Natural killer cell (primary cell): ENCODE results near the gene FIG4. TPM values are rescaled to one million over a fixed set of nuclear protein-coding genes. Genes with fewer than 3 reads are reported as not detected.

Experiments
- ATAC-seq, 3 donors: fragments of 150-1000 bp in 2 of 3; fragments of 200-7000 bp in 1 of 3; cut with Tn5 transposase; 1 replicate in 1 of 3; 2 replicates in 2 of 3; pipeline ENCODE4 v1.10.0; 2021; ENCODE audit warnings: mild to moderate bottlenecking in 2 of 3, moderate library complexity in 2 of 3
- DNase-seq, 2 donors: peaks; one replicate each; pipeline versions ENCODE4 v3.0.0 to v3.0.0-alpha.2; 2013 to 2021; ENCODE audit warnings: mixed read lengths in 1 of 2
- H3K27ac ChIP-seq: one replicate; pipeline ENCODE4 v1.5.1; 2013; ENCODE audit warnings: mild to moderate bottlenecking, low read length
- H3K27me3 ChIP-seq: one replicate; pipeline ENCODE4 v1.6.1; 2013; ENCODE audit warnings: low read length; ENCODE audit not compliant: control insufficient read depth, insufficient read depth
- H3K36me3 ChIP-seq: one replicate; pipeline ENCODE4 v1.6.1; 2013; ENCODE audit warnings: low read length; ENCODE audit not compliant: control insufficient read depth, insufficient read depth
- H3K4me1 ChIP-seq: one replicate; pipeline ENCODE4 v1.6.1; 2013; ENCODE audit warnings: low read length; ENCODE audit not compliant: control insufficient read depth, insufficient read depth
- H3K4me3 ChIP-seq: one replicate; pipeline ENCODE4 v1.5.1; 2013; ENCODE audit warnings: low read length
- H3K9me3 ChIP-seq: one replicate; pipeline ENCODE4 v1.6.1; 2013; ENCODE audit warnings: low read length; ENCODE audit not compliant: control insufficient read depth, insufficient read depth
- H3K27ac Mint-ChIP-seq, 2 donors: one replicate each; pipeline ENCODE4 v1.8.0; 2022; ENCODE audit warnings: mild to moderate bottlenecking in 2 of 2, mixed read lengths in 2 of 2, moderate library complexity in 1 of 2
- H3K27me3 Mint-ChIP-seq, 2 donors: one replicate each; pipeline ENCODE4 v1.8.0; 2022; ENCODE audit warnings: low read depth in 2 of 2, mixed read lengths in 2 of 2
- H3K36me3 Mint-ChIP-seq: one replicate; pipeline ENCODE4 v1.8.0; 2022; ENCODE audit warnings: mixed read lengths
- H3K4me1 Mint-ChIP-seq, 2 donors: one replicate each; pipeline ENCODE4 v1.8.0; 2022; ENCODE audit warnings: mixed read lengths in 2 of 2
- H3K4me3 Mint-ChIP-seq: one replicate; pipeline ENCODE4 v1.8.0; 2022; ENCODE audit warnings: mild to moderate bottlenecking, moderate library complexity, mixed read lengths
- H3K9me3 Mint-ChIP-seq, 2 donors: one replicate each; pipeline ENCODE4 v1.8.0; 2022; ENCODE audit warnings: mixed read lengths in 2 of 2
- CTCF ChIP-seq: fragments of 200-600 bp; IDR thresholded peaks from one replicate; pipeline ENCODE4 v1.8.0; 2022; ENCODE audit warnings: antibody characterized with exemption
- WGBS: methylation state at CpG from one replicate; pipeline ENCODE4 v1.1.7; 2013; ENCODE audit warnings: missing lambda C conversion rate; ENCODE audit not compliant: insufficient coverage; 5-methylcytosine and 5-hydroxymethylcytosine counted together
- intact Hi-C: fragments of 100-400 bp; cut with micrococcal nuclease; formaldehyde crosslinking; loops from one replicate; pipeline ENCODE4 v1.14.2; 2022
- total RNA-seq, 4 donors: library from RNA; stranded (reverse); fragments of 120-200 nt in 1 of 4; gene quantifications; one replicate each; pipeline versions ENCODE4 v1.2.3 to v1.2.4, GENCODE V29; 2013 to 2022

The FIG4 gene
- total RNA-seq, 3 donors from 2014 or later (not counting 1 experiment from before 2014, with no cell fraction given): 15.7 to 38.5 (median 20.7) TPM

DNA sequence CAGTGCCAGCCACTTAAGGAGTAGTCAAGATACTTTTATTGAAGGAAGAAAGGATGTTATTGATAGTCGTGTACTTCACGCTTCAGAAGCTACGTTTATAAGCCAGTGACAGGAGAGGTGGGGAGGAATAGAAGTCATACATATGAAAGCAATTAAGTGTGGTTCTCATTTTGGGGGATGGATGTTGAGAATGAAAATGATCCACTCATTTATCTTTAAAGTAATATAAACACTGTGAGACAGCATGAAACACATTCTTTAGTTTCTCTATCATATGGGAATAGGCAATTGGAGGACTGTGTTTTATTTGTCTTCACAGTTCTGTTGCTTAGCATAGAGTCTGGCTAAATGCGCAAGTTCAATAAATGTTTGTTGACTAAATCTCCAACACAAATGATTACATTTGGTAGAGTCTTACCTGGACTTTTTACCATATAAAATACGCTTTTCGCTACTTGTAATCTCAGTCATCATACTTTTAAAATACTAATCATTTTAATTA, 35.3 kb upstream of the FIG4 start:
- ATAC-seq: no peak
- no peaks in the 10 kb centered on the region for H3K9me3 Mint-ChIP-seq
- H3K27me3 Mint-ChIP-seq: no peaks in the 10 kb centered on the region
- H3K36me3 Mint-ChIP-seq: no peaks in the 10 kb centered on the region
- no peak for TF ChIP-seq CTCF
- H3K27ac ChIP-seq: no peak overlapping the region
- H3K4me1 ChIP-seq: no peaks in the 10 kb centered on the region
- intact Hi-C loops: no loop called here
- no peak for DNase-seq
- 93% methylated on average over 4 of the region's 6 CpGs for WGBS
- no peak overlapping the region for H3K4me3 ChIP-seq
- no peak overlapping the region for H3K27ac Mint-ChIP-seq
- no peaks in the 10 kb centered on the region for H3K9me3 ChIP-seq
- H3K27me3 ChIP-seq: no peaks in the 10 kb centered on the region
- H3K4me1 Mint-ChIP-seq: no peaks in the 10 kb centered on the region
- H3K4me3 Mint-ChIP-seq: no peak overlapping the region
- H3K36me3 ChIP-seq: peaks cover 3% of the 10 kb centered on the region

DNA sequence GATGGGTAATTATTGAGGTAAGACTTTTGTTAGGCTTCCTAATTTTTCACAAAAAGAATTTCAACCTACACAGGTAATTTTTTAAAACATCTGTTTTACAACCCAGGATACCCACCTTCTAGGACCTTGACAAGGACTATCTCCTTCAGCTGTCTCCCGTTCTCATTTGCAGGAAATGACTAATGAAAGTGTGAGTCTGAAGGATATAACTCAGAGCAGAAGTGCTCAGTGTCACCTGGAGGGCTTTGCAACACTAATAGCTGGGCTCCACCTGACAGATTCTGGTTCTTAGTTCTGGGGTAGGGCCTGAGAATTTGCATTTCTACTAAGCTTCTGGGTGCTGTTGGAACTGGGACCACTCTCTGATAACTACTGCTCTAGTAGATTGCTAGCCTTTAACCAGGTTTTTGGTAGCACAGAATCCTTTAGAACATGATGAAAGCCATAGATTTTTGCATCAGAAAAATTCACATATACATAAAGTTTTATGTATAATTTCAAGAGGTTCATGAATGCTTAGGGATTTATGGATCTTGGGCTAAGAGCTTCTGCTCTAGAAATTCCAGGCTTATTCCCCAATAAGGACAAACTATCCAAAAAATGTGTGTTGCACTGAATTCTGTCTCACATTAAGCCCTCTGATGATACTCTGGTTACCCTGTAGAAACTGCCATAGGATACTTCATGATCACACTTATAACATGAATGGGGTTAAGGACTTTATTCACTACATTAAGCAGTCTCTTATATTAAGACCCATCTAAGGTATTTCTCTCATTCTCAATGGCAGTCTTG, 30.4 kb upstream of the FIG4 start:
- no peaks in the 10 kb centered on the region for H3K36me3 Mint-ChIP-seq
- intact Hi-C loops: no loop called here
- H3K9me3 ChIP-seq: no peaks in the 10 kb centered on the region

GRCh38 chr6:109662192-109662591, 28.9 kb upstream of the FIG4 start:
- Mint-ChIP-seq H3K27me3 (no peaks in the 10 kb centered on the region), H3K36me3 (no peaks in the 10 kb centered on the region), H3K27ac (no peak overlapping the region), H3K4me1 (no peaks in the 10 kb centered on the region), H3K4me3 (no peak overlapping the region), H3K9me3 (no peaks in the 10 kb centered on the region)
- intact Hi-C loops: no loop called here
- Histone ChIP-seq H3K27ac (no peak overlapping the region), H3K9me3 (no peaks in the 10 kb centered on the region), H3K4me3 (no peak overlapping the region), H3K36me3 (peaks cover 3% of the 10 kb centered on the region), H3K4me1 (no peaks in the 10 kb centered on the region), H3K27me3 (no peaks in the 10 kb centered on the region)
- DNase-seq: no peak
- ATAC-seq: no peak
- 91% methylated on average over 2 of the region's 2 CpGs for WGBS
- no peak for TF ChIP-seq CTCF

More for the DNA sequence above, 30.4 kb upstream of the FIG4 start:
- H3K27me3 ChIP-seq: no peaks in the 10 kb centered on the region
- H3K4me3 ChIP-seq: no peak overlapping the region
- peaks cover 3% of the 10 kb centered on the region for H3K36me3 ChIP-seq
- H3K9me3 Mint-ChIP-seq: no peaks in the 10 kb centered on the region
- no peak for ATAC-seq
- WGBS: 0% methylated on average over 1 of the region's 1 CpG
- DNase-seq: no peak
- H3K4me1 ChIP-seq: no peaks in the 10 kb centered on the region
- H3K4me3 Mint-ChIP-seq: no peak overlapping the region
- no peaks in the 10 kb centered on the region for H3K27me3 Mint-ChIP-seq
- TF ChIP-seq CTCF: no peak
- H3K27ac ChIP-seq: no peak overlapping the region
- H3K27ac Mint-ChIP-seq: no peak overlapping the region
- H3K4me1 Mint-ChIP-seq: no peaks in the 10 kb centered on the region
